Prostate gland (tissue), 2 donors: ENCODE measurements around the gene NKRF.

Source experiments
- POLR2A ChIP-seq: fragments of 450-650 bp; IDR thresholded peaks from one replicate; pipeline ENCODE4 v1.6.1; 2016; ENCODE audit warnings: antibody characterized with exemption, mild to moderate bottlenecking
- POLR2AphosphoS5 ChIP-seq: sonication (generic); formaldehyde crosslinking; IDR thresholded peaks from one replicate; pipeline ENCODE4 v1.6.1; 2017; ENCODE audit warnings: antibody characterized with exemption
- TF ChIP-seq, protein P1 (sequence below), 4 experiments: fragments of 200-600 bp in 2 of 4; fragments of 450-650 bp in 2 of 4; sonication (generic) in 2 of 4; IDR thresholded peaks; 1 replicate in 3 of 4; 2 replicates in 1 of 4; pipeline ENCODE4 v1.5.1; 2016 to 2019; ENCODE audit warnings: antibody characterized with exemption in 4 of 4, mild to moderate bottlenecking in 2 of 4, moderate library complexity in 2 of 4

DNA sequence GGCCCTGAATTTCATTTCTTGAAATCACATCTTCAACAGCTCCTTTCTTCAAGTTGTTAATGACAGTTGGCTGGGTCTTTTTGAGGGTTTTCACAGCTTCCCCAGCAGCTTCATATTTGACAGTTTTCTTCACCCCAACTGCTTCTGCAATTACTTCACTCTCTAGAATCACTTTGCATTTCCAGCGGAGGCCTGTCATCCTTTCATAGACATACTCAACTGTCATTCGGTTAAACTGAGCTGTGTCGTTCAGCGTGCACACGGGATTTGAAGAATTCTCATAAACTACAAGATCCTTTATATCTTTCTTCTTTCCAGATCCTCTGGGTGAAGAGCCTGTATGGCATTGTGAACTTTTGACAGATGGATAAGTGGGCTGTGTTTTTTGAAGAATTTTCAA lies 16.4 kb downstream of the NKRF start:
- TF ChIP-seq, protein P1, sequence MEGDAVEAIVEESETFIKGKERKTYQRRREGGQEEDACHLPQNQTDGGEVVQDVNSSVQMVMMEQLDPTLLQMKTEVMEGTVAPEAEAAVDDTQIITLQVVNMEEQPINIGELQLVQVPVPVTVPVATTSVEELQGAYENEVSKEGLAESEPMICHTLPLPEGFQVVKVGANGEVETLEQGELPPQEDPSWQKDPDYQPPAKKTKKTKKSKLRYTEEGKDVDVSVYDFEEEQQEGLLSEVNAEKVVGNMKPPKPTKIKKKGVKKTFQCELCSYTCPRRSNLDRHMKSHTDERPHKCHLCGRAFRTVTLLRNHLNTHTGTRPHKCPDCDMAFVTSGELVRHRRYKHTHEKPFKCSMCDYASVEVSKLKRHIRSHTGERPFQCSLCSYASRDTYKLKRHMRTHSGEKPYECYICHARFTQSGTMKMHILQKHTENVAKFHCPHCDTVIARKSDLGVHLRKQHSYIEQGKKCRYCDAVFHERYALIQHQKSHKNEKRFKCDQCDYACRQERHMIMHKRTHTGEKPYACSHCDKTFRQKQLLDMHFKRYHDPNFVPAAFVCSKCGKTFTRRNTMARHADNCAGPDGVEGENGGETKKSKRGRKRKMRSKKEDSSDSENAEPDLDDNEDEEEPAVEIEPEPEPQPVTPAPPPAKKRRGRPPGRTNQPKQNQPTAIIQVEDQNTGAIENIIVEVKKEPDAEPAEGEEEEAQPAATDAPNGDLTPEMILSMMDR (IDR thresholded peaks at IDR 0.05) = no peak
- TF ChIP-seq POLR2A (no peak), POLR2AphosphoS5 (no peak)
